HEK293T (cell line): ENCODE results near the gene NYAP1.

Experiments
- ARNT ChIP-seq: fragments of 450-650 bp; IDR thresholded peaks from 2 replicates; pipeline ENCODE4 v1.6.1; 2017; ENCODE audit warnings: mild to moderate bottlenecking
- BHLHE40 ChIP-seq: fragments of 450-650 bp; IDR thresholded peaks from 2 replicates; pipeline ENCODE4 v1.6.1; 2016; ENCODE audit warnings: mild to moderate bottlenecking, moderate library complexity, borderline replicate concordance
- FOXA1 ChIP-seq: fragments of 450-650 bp; IDR thresholded peaks from 2 replicates; pipeline ENCODE4 v1.6.1; 2016; ENCODE audit warnings: mild to moderate bottlenecking
- FOXK2 ChIP-seq: fragments of 450-650 bp; IDR thresholded peaks from 2 replicates; pipeline ENCODE4 v1.6.1; 2016; ENCODE audit warnings: mild to moderate bottlenecking
- FOXM1 ChIP-seq: fragments of 450-650 bp; IDR thresholded peaks from 2 replicates; pipeline ENCODE4 v1.6.1; 2017; ENCODE audit warnings: mild to moderate bottlenecking, borderline replicate concordance
- HDGF ChIP-seq: fragments of 450-650 bp; IDR thresholded peaks from 2 replicates; pipeline ENCODE4 v1.6.1; 2017; ENCODE audit warnings: antibody characterized with exemption, borderline replicate concordance
- L3MBTL2 ChIP-seq: fragments of 450-650 bp; conservative IDR thresholded peaks from 2 replicates; pipeline ENCODE4 v1.6.1; 2016; ENCODE audit warnings: mild to moderate bottlenecking
- NFRKB ChIP-seq: fragments of 450-650 bp; IDR thresholded peaks from 2 replicates; pipeline ENCODE4 v1.6.1; 2016; ENCODE audit warnings: mild to moderate bottlenecking, moderate library complexity
- PKNOX1 ChIP-seq: fragments of 450-650 bp; IDR thresholded peaks from 2 replicates; pipeline ENCODE4 v1.6.1; 2016
- SP1 ChIP-seq: fragments of 450-650 bp; IDR thresholded peaks from 2 replicates; pipeline ENCODE4 v1.6.1; 2017
- SUZ12 ChIP-seq: fragments of 450-650 bp; IDR thresholded peaks from 2 replicates; pipeline ENCODE4 v1.6.1; 2016; ENCODE audit warnings: mild to moderate bottlenecking
- TARDBP ChIP-seq: fragments of 450-650 bp; IDR thresholded peaks from 2 replicates; pipeline ENCODE4 v1.6.1; 2016
- ZNF384 ChIP-seq: fragments of 450-650 bp; IDR thresholded peaks from 2 replicates; pipeline ENCODE4 v1.6.1; 2016

GRCh38 chr7:100457033-100457432 lies 26.7 kb upstream of the NYAP1 start:
- no peak for TF ChIP-seq SP1
- no peak for TF ChIP-seq FOXA1
- no peak for TF ChIP-seq BHLHE40
- no peak for TF ChIP-seq ARNT
- no peak for TF ChIP-seq NFRKB
- TF ChIP-seq HDGF: no peak
- no peak for TF ChIP-seq SUZ12
- TF ChIP-seq TARDBP: no peak
- TF ChIP-seq FOXK2: no peak
- TF ChIP-seq ZNF384: no peak
- TF ChIP-seq FOXM1: no peak
- no peak for TF ChIP-seq PKNOX1
- no peak for TF ChIP-seq L3MBTL2
